ENCODE measurements around the gene PDZD2. TPM values are rescaled to one million over a fixed set of nuclear protein-coding genes. Genes with fewer than 3 reads are reported as not detected.

Gene PDZD2
- total RNA-seq, 2 experiments from 2014 or later, result 0.04 to 0.14 TPM

GRCh38 chr5:32094691-32095090 lies 455.8 kb downstream of the PDZD2 start:
- Mint-ChIP-seq H3K27me3 (no peaks in the 10 kb centered on the region), H3K36me3 (ENCODE audit: low read depth) (peaks cover 4% of the 10 kb centered on the region), H3K4me3 (no peak overlapping the region), H3K9me3 (ENCODE audit: low read depth) (no peaks in the 10 kb centered on the region), H3K27ac (no peak overlapping the region), H3K4me1 (peaks cover 2% of the 10 kb centered on the region)
- intact Hi-C loops (cut with DNase I, micrococcal nuclease), result no loop called here
- ATAC-seq, result no peak
- DNase-seq, result no peak
- ChIA-PET CTCF (interaction anchor here (0.5 kb wide), 1 partner anchor 229 kb away, joined by 3 read pairs; no protein-coding TSS in a partner anchor), POLR2A (no interaction called here)

- no peak overlapping the region for H3K27ac Mint-ChIP-seq
- peaks cover 2% of the 10 kb centered on the region for H3K4me1 Mint-ChIP-seq
- ChIA-PET POLR2A (no interaction called here), CTCF (interaction anchor here (0.5 to 0.7 kb wide), 2 partner anchors 197 to 229 kb away, joined by 3 read pairs; no protein-coding TSS in a partner anchor)
- no peak overlapping the region for H3K4me3 Mint-ChIP-seq
- no peaks in the 10 kb centered on the region for H3K9me3 Mint-ChIP-seq (ENCODE audit: low read depth)
- H3K27me3 Mint-ChIP-seq, result no peaks in the 10 kb centered on the region
- ATAC-seq (no peak), DNase-seq (no peak)
- intact Hi-C loops (cut with DNase I, micrococcal nuclease), result no loop called here
- peaks cover 4% of the 10 kb centered on the region for H3K36me3 Mint-ChIP-seq (ENCODE audit: low read depth)
Observed at GRCh38 chr5:32095261-32095671, 456.3 kb downstream of the PDZD2 start.

DNA sequence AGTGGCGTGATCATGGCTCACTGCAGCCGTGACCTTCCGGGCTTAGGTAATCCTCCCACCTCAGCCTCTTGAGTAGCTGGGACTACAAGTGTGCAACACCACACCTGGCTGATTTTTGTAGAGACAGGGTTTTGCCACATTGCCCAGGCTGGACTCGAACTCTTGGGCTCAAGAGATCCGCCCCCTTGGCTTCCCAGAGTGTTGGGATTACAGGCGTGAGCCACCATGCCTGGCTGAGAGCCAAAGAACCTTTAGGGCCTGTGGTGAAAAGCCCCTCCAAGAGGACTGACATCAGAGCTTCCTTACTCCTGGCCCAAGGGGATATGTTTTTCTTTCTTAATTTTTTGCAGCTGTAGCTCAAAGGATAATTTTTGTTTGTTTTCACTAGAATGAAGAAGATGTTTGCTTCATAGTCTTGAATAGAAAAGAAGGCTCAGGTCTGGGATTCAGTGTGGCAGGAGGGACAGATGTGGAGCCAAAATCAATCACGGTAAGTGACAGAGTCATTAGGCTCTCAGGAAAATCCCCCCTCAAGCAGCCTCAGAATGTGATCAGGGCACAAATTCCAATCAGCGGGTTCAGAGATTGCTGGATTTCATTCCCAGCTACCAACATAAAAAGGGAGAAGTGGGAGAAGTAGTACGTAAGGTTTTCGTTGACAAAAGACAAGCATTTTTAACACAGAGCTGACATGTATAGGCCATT lies 458.1 kb downstream of the PDZD2 start:
- Mint-ChIP-seq H3K4me1 (peaks cover 2% of the 10 kb centered on the region), H3K9me3 (ENCODE audit: low read depth) (no peaks in the 10 kb centered on the region), H3K36me3 (ENCODE audit: low read depth) (peaks cover 6% of the 10 kb centered on the region), H3K27ac (no peak overlapping the region), H3K4me3 (no peak overlapping the region), H3K27me3 (no peaks in the 10 kb centered on the region)
- POLR2A ChIA-PET, result no interaction called here
- DNase-seq, result no peak
- intact Hi-C loops (cut with DNase I, micrococcal nuclease), result no loop called here
- ATAC-seq, result no peak
- CTCF ChIA-PET, result interaction anchor here (0.8 to 1.0 kb wide), 2 partner anchors 12 to 271 kb away, joined by 3 to 5 read pairs; no protein-coding TSS in a partner anchor

GRCh38 chr5:32098291-32098690 lies 459.4 kb downstream of the PDZD2 start:
- ATAC-seq, result no peak
- CTCF ChIA-PET, result no interaction called here
- H3K27ac Mint-ChIP-seq, result no peak overlapping the region

DNA sequence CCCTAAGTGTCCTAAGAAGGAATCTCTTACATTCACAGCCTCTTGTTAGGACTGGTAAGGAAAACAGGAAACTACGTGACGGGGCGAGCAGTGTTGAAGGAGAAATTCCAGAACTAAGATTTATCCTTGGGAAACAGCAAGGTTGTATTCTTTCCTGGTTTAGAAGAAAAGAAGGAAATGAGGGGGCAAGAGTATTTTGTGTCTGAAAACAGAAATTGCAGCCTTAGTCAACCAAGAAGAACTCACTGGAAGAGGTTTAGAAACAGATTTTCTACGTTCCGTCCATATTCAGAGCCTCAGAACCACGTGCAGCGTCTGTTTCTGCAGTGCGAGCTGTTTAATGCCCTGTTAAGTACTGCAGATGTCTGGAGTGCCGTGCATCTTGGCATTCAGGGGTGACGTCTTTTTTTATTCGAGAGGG lies 460.0 kb downstream of the PDZD2 start:
- H3K27ac Mint-ChIP-seq, result no peak overlapping the region

More at GRCh38 chr5:32098291-32098690, 459.4 kb downstream of the PDZD2 start:
- Mint-ChIP-seq H3K36me3 (ENCODE audit: low read depth) (peaks cover 7% of the 10 kb centered on the region), H3K27me3 (no peaks in the 10 kb centered on the region), H3K4me3 (no peak overlapping the region), H3K9me3 (ENCODE audit: low read depth) (no peaks in the 10 kb centered on the region), H3K4me1 (peaks cover under 1% of the 10 kb centered on the region)
- intact Hi-C loops (cut with DNase I, micrococcal nuclease), result no loop called here
- DNase-seq, result no peak
- POLR2A ChIA-PET, result no interaction called here

GRCh38 chr5:32099486-32100035 lies 460.6 kb downstream of the PDZD2 start:
- Mint-ChIP-seq H3K36me3 (ENCODE audit: low read depth) (peaks cover 10% of the 10 kb centered on the region), H3K9me3 (ENCODE audit: low read depth) (no peaks in the 10 kb centered on the region), H3K4me3 (no peak overlapping the region), H3K27me3 (no peaks in the 10 kb centered on the region), H3K4me1 (no peaks in the 10 kb centered on the region), H3K27ac (peak overlapping the region; percentile 3)
- POLR2A ChIA-PET, result no interaction called here
- CTCF ChIA-PET, result interaction anchor here (0.8 kb wide), 1 partner anchor 522 kb away, joined by 3 read pairs; no protein-coding TSS in a partner anchor
- intact Hi-C loops (cut with DNase I, micrococcal nuclease), result no loop called here
- DNase-seq (no peak), ATAC-seq (no peak)

More for the DNA sequence above, 460.0 kb downstream of the PDZD2 start:
- Mint-ChIP-seq H3K36me3 (ENCODE audit: low read depth) (peaks cover 10% of the 10 kb centered on the region), H3K9me3 (ENCODE audit: low read depth) (no peaks in the 10 kb centered on the region), H3K4me3 (no peak overlapping the region), H3K27me3 (no peaks in the 10 kb centered on the region), H3K4me1 (no peaks in the 10 kb centered on the region)
- no peak for DNase-seq
- ChIA-PET POLR2A (no interaction called here), CTCF (interaction anchor here (0.8 kb wide), 1 partner anchor 523 kb away, joined by 3 read pairs; no protein-coding TSS in a partner anchor)
- intact Hi-C loops (cut with DNase I, micrococcal nuclease), result no loop called here
- no peak for ATAC-seq

- no peaks in the 10 kb centered on the region for H3K27me3 Mint-ChIP-seq
- no peak for DNase-seq
- no peak overlapping the region for H3K27ac Mint-ChIP-seq
- ATAC-seq, result no peak
- H3K36me3 Mint-ChIP-seq (ENCODE audit: low read depth), result peaks cover 13% of the 10 kb centered on the region
- intact Hi-C loops (cut with DNase I, micrococcal nuclease), result no loop called here
- ChIA-PET POLR2A (no interaction called here), CTCF (no interaction called here)
- no peaks in the 10 kb centered on the region for H3K9me3 Mint-ChIP-seq (ENCODE audit: low read depth)
- H3K4me3 Mint-ChIP-seq, result no peak overlapping the region
- H3K4me1 Mint-ChIP-seq, result no peaks in the 10 kb centered on the region
Observed at GRCh38 chr5:32100230-32100629, 461.3 kb downstream of the PDZD2 start.

- CTCF ChIA-PET, result no interaction called here
- Mint-ChIP-seq H3K4me3 (no peak overlapping the region), H3K4me1 (no peaks in the 10 kb centered on the region), H3K27ac (no peak overlapping the region), H3K9me3 (ENCODE audit: low read depth) (no peaks in the 10 kb centered on the region), H3K27me3 (no peaks in the 10 kb centered on the region), H3K36me3 (ENCODE audit: low read depth) (peaks cover 13% of the 10 kb centered on the region)
- POLR2A ChIA-PET, result no interaction called here
- intact Hi-C loops (cut with DNase I, micrococcal nuclease), result no loop called here
- DNase-seq (no peak), ATAC-seq (no peak)
Observed at GRCh38 chr5:32100691-32101302, 461.9 kb downstream of the PDZD2 start.

- DNase-seq, result no peak
- ATAC-seq, result no peak
- Mint-ChIP-seq H3K27me3 (no peaks in the 10 kb centered on the region), H3K36me3 (ENCODE audit: low read depth) (peaks cover 16% of the 10 kb centered on the region), H3K4me3 (no peak overlapping the region), H3K9me3 (ENCODE audit: low read depth) (no peaks in the 10 kb centered on the region), H3K4me1 (no peaks in the 10 kb centered on the region), H3K27ac (no peak overlapping the region)
- intact Hi-C loops (cut with DNase I, micrococcal nuclease), result no loop called here
- ChIA-PET POLR2A (no interaction called here), CTCF (no interaction called here)
Observed at GRCh38 chr5:32102254-32102986, 463.5 kb downstream of the PDZD2 start.

GRCh38 chr5:32103521-32103920 lies 464.6 kb downstream of the PDZD2 start:
- ATAC-seq, result no peak
- no peak for DNase-seq
- H3K4me3 Mint-ChIP-seq, result no peak overlapping the region
- ChIA-PET POLR2A (no interaction called here), CTCF (interaction anchor here (0.6 to 2.5 kb wide), 3 partner anchors 11 to 499 kb away, joined by 3 to 10 read pairs (median 3); no protein-coding TSS in a partner anchor)
- H3K27ac Mint-ChIP-seq, result no peak overlapping the region
- intact Hi-C loops (cut with DNase I, micrococcal nuclease), result no loop called here
- H3K27me3 Mint-ChIP-seq, result no peaks in the 10 kb centered on the region
- no peaks in the 10 kb centered on the region for H3K9me3 Mint-ChIP-seq (ENCODE audit: low read depth)
- peaks cover 20% of the 10 kb centered on the region for H3K36me3 Mint-ChIP-seq (ENCODE audit: low read depth)
- H3K4me1 Mint-ChIP-seq, result no peaks in the 10 kb centered on the region

GRCh38 chr5:32107291-32107690 lies 468.4 kb downstream of the PDZD2 start:
- ATAC-seq, result no peak
- Mint-ChIP-seq H3K27ac (no peak overlapping the region), H3K27me3 (no peaks in the 10 kb centered on the region), H3K4me1 (no peaks in the 10 kb centered on the region), H3K4me3 (no peak overlapping the region), H3K9me3 (ENCODE audit: low read depth) (no peaks in the 10 kb centered on the region), H3K36me3 (ENCODE audit: low read depth) (peaks cover 33% of the 10 kb centered on the region)
- CTCF ChIA-PET, result interaction anchor here (1.4 to 2.2 kb wide), 3 partner anchors 14 to 236 kb away, joined by 3 to 6 read pairs (median 4); partner anchors contain the start of gene GOLPH3
- POLR2A ChIA-PET, result no interaction called here
- intact Hi-C loops (cut with DNase I, micrococcal nuclease), result no loop called here
- no peak for DNase-seq
